CD4-positive, alpha-beta T cell treated with Interleukin-6 at 100 ng/mL for 8 hours (primary cell): ENCODE data around the gene NMT1.
A peak's percentile ranks its signal among the peaks of the same experiment; 100 is the strongest.

Source experiments
- DNase-seq: peaks from one replicate; pipeline ENCODE4 v3.0.0-alpha.2; 2020; ENCODE audit warnings: mixed read lengths, low spot score

The NMT1 gene

DNA sequence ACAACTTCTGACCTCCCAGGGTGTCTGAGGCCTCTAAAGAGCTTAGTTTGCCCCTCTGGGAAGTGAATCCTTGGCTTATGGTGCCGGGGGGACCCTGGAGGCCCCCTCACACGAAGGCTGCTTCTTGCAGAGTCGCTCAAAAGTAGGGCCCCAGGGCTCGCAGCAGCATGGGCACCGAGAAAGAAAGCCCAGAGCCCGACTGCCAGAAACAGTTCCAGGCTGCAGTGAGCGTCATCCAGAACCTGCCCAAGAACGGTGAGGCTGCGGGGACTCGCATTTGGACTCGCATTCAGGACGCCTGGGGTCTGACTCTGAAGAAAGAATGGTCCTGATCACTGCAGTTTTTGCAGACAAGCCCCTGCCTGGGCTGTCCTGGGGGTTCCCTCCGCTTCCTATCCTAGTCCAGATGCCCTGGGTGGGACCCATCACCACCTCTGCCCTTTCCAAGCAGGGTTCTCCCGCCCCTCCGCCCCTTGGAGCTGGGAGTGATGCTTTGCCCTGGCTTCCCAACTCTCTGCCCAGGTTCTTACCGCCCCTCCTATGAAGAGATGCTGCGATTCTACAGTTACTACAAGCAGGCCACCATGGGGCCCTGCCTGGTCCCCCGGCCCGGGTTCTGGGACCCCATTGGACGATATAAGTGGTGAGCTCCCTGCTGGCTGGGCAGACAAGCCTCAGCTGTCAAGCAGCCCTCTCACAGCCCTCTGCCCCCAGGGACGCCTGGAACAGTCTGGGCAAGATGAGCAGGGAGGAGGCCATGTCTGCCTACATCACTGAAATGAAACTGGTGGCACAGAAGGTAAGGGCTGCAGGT lies 75.1 kb downstream of the NMT1 start:
- no peak for DNase-seq

GRCh38 chr17:45136846-45137560 lies 75.9 kb downstream of the NMT1 start:
- DNase-seq: no peak

DNA sequence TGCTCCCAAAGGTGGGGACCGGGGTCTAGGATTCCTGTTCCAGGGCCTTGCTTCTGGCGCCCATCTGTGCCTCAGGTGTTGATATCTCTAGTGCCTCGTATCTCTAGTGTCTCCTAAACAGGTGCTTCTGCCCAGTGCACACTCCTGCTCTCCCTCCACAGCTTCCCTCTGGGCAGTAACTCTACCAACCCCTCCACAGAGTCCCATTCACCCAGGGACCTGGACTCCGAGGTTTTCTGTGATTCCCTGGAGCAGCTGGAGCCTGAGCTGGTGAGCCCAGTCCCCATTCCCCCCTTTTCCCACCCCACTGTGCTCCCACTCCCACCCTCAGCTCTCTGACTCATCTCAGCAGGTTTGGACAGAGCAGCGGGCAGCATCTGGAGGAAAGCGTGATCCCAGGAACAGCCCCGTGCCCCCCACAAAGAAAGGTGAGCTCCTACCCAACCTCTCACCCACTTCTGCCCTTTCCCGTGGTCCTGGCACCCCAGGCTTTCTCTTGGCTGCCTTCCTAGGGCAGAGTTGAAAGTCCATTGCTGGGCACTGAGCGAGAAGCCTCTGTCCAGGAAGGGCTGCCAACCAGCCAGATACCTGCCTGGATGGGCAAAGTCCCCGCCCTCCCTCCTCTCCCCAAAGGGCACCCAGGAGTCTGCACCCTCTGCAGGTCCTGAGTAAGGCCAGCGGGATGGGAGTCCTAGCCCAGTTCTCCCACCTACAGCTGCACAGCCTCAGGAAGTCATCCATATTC lies 76.6 kb downstream of the NMT1 start:
- DNase-seq: no peak

DNA sequence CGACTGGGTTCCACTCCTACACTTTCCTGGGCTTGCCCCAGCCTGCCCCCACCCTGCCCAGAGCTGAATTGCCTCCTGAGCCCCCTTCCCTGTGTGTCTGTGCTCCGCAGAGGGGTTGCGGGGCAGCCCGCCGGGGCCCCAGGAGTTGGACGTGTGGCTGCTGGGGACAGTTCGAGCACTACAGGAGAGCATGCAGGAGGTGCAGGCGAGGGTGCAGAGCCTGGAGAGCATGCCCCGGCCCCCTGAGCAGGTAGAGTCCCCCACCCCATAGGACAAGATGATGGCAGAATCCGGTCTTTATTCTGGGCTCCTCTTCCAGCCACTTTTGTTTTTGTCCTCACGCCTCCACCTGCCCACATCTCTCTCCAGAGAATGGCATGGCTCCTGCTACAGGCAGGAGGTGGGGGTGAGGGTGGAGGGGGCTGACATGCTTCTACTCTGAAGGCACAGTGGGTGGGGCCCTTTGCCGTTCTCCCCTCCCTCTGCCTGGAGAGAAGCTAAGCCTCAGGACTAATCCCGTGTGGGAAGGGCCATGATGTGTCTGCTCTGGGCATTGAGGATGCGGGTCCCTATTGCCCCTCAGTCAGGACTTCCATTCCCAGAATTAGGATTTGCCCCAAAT lies 77.9 kb downstream of the NMT1 start:
- DNase-seq: no peak

- no peak for DNase-seq
Observed at GRCh38 chr17:45139533-45139920, 78.4 kb downstream of the NMT1 start.

DNA sequence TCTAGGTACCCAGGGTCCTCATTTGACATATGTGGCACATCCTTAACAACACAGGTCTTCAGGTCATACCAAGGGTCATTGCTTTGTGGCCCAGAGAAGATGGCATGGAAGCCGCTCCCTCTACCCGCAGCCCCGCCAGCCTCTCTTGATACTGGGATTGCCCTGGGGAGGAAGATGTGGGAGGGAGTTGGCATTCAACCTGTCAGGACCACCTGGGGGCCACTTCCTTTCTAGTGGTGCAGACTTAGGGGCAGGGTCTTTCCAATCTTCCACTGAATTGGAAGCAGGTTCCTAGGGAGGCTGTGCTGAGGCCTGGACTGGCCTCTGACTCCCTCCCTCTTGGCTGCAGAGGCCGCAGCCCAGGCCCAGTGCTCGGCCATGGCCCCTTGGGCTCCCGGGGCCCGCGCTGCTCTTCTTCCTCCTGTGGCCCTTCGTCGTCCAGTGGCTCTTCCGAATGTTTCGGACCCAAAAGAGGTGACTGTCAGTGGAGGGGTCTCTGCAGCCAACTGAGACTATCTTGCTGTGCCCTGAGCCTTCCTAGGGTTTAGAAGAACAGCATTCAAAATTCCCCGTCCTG lies 82.1 kb downstream of the NMT1 start:
- DNase-seq: no peak

DNA sequence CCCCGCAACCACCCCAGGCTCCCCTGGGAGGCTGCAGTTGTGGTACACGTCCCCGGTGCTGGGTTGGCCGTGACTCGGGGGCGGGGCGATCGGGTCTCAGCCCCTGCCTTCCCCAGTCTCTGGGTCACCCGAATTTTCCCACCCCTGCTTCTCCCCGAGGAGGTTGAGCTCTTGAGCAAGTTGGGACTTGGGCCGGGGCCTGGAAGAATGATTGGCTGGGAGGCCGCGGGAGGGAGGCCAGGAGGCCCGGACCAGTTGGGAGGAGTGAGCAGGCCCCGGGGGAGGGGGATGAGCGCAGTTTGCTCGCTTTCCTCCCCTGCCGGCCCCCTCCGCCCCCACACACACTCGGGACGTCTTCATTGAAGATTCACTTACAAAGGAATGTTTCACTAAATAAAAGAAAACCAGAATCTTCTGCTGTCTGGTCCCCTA lies 82.7 kb downstream of the NMT1 start:
- no peak for DNase-seq

- DNase-seq: no peak
Observed at GRCh38 chr17:45144199-45145034, 83.3 kb downstream of the NMT1 start.

- no peak for DNase-seq
Observed at GRCh38 chr17:45145035-45145389, 83.9 kb downstream of the NMT1 start.

DNA sequence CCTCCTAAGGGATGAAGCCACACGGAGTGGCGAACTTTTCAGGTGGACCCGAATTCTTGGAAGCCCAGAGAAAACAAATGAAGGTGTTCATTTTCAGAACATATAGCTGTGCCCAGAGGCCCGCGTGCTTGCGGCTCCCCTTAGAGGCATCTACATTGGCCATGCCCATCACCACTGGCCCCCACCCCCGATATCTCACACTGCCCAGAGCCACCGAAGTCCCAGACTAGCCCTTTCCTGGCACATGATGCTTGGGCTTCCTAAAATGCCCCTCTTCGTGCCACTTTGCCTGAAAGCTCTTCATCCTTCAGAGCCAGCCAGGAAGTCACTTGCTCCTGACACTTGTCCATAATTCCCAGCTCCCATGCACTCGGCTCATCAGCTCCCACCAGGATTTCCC lies 85.0 kb downstream of the NMT1 start:
- DNase-seq: no peak

DNA sequence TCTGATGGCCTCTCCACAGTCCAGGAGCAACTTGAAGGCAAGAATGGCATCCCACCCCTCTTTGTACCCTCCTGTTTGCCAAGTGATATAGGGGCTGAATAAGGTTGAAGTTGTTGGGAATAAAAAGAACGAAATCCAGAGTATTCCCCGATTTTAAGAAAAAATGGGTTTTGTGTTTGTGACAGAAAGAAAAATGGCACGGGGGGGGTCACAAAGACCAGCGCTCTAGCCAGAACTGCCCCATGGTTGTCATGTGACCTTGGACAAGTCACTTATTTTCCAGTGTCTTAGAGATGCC lies 85.4 kb downstream of the NMT1 start:
- no peak for DNase-seq

- peak; percentile 65 for DNase-seq
Observed at GRCh38 chr17:45146890-45147580, 85.9 kb downstream of the NMT1 start.

GRCh38 chr17:45147581-45148182 lies 86.6 kb downstream of the NMT1 start:
- peak; percentile 82 for DNase-seq

DNA sequence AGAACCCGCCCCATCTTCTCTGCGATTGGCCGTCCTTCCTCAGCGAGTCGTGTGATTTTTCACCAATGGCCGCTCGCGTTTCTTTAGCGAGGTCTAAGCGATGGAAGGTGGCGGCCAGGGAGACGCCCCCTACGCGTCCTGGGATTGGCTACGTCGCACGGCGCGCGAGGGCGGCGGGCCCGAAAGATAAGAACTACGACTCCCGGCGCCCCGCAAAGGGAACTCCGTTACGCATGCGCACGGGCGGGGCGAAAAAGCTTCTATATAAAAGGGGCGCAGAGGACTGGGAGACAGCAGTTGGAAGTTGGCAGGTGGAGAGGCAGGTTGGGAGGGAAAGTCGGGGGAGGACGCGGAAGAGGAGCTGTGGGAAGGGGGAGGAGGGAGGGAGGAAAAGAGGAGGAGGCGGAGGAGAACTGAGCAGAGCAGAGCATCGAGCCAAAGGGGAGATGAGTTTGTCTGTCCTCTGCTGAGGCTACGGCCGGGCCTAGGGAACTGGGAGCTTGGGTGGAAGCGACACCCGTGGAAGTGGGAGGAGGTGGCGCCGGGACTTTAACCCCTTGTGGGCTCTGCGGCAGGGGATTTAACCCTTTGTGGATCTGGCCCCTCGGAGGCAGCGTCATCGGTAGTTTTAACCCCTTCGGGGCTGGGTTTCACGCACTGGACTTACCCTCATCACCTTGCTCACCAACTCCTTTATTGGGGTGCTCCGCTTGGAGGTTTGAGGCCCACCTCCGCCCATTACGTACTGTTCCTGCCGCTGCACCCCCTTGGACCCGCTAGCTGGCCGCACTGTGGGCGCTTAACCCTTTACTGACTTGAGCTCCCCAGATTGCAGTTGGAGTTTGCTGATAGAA lies 87.3 kb downstream of the NMT1 start, which contains the start of gene HEXIM1:
HEXIM1 (plus strand) TSS at position 293 of the 854 bp plus-strand sequence. CDS start 716 bp downstream, outside the sequence.
- peak; percentile 99 for DNase-seq

- DNase-seq: peak; percentile 72
Observed at GRCh38 chr17:45149037-45149668, 88.0 kb downstream of the NMT1 start.

GRCh38 chr17:45149669-45150664 lies 88.8 kb downstream of the NMT1 start:
- peak; percentile 23 for DNase-seq
